ENCODE results near the gene NDUFB8. TPM values are rescaled to one million over a fixed set of nuclear protein-coding genes. Genes with fewer than 3 reads are reported as not detected.

NDUFB8 gene
- total RNA-seq, 1 donor from 2014 or later, result 141 TPM

DNA sequence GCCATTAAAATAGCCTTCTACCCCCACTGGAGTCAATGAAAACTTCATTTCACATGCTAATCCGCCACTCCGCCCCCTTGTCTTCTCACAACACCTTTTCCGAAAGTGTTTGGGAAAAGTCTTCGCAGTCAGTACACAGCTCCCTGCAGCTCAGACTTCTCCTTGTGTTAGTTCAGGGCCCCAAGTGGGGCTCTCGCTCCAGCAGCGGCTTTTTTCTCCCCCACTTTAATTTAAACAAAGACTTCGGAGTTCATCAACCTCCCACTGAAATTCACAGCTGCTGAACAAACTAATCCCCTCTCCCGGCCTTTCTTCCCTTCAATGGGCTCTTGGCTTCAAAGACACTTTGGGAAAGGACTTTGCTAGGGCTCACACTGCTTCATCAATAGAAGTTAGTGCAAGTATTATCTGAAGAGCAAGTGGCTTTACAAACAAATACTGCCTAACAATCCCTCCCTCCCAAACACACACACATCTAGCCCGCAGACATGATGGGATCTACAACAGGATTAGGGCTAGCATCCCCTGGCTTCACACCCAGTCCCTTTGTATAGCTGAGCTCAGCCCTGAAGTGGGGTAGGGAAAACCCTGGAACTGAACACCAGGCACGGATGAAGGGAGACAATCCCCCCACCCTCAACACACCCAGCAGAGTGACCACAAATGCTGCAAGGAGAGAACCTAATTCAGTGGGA is 43.7 kb downstream of the NDUFB8 start:
- Mint-ChIP-seq H3K36me3 (peaks cover 38% of the 10 kb centered on the region), H3K9me3 (no peaks in the 10 kb centered on the region), H3K4me1 (peaks cover 21% of the 10 kb centered on the region), H3K27me3 (ENCODE audit: low read depth) (peaks cover 61% of the 10 kb centered on the region), H3K4me3 (no peak overlapping the region), H3K27ac (no peak overlapping the region)
- TF ChIP-seq, protein P1, sequence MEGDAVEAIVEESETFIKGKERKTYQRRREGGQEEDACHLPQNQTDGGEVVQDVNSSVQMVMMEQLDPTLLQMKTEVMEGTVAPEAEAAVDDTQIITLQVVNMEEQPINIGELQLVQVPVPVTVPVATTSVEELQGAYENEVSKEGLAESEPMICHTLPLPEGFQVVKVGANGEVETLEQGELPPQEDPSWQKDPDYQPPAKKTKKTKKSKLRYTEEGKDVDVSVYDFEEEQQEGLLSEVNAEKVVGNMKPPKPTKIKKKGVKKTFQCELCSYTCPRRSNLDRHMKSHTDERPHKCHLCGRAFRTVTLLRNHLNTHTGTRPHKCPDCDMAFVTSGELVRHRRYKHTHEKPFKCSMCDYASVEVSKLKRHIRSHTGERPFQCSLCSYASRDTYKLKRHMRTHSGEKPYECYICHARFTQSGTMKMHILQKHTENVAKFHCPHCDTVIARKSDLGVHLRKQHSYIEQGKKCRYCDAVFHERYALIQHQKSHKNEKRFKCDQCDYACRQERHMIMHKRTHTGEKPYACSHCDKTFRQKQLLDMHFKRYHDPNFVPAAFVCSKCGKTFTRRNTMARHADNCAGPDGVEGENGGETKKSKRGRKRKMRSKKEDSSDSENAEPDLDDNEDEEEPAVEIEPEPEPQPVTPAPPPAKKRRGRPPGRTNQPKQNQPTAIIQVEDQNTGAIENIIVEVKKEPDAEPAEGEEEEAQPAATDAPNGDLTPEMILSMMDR (IDR thresholded peaks at IDR 0.05; ENCODE audit: unreplicated experiment), result no peak
- no peak for DNase-seq (ENCODE audit: low spot score in 2 of 2, unreplicated experiment in 2 of 2)

DNA sequence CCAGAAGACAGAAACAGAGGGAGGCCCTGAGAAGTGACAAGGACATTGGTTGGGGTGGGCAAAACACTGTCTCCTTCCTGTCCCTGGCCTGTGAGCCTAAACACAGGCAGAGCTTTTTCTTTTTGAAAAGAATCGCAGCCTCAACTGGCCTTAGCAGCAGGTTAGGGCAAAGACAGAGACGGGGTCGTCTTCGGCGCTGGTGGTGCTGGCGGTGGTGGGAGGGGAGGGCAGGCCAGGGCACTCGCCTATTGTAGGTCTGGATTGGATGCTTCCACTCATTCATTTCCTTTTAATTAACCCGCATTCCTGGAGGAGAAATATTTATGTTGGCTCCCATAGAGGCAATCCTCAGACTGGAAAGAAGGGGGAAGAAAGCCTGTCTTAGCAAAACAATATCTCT is 44.3 kb downstream of the NDUFB8 start:
- no peak for DNase-seq (ENCODE audit: low spot score in 2 of 2, unreplicated experiment in 2 of 2)
- no peak overlapping the region for H3K4me3 Mint-ChIP-seq
- peaks cover 21% of the 10 kb centered on the region for H3K4me1 Mint-ChIP-seq
- no peaks in the 10 kb centered on the region for H3K9me3 Mint-ChIP-seq
- H3K27me3 Mint-ChIP-seq (ENCODE audit: low read depth), result peaks cover 66% of the 10 kb centered on the region
- H3K27ac Mint-ChIP-seq, result no peak overlapping the region
- H3K36me3 Mint-ChIP-seq, result peaks cover 34% of the 10 kb centered on the region
- TF ChIP-seq, protein P1 (IDR thresholded peaks at IDR 0.05; ENCODE audit: unreplicated experiment), result no peak

DNA sequence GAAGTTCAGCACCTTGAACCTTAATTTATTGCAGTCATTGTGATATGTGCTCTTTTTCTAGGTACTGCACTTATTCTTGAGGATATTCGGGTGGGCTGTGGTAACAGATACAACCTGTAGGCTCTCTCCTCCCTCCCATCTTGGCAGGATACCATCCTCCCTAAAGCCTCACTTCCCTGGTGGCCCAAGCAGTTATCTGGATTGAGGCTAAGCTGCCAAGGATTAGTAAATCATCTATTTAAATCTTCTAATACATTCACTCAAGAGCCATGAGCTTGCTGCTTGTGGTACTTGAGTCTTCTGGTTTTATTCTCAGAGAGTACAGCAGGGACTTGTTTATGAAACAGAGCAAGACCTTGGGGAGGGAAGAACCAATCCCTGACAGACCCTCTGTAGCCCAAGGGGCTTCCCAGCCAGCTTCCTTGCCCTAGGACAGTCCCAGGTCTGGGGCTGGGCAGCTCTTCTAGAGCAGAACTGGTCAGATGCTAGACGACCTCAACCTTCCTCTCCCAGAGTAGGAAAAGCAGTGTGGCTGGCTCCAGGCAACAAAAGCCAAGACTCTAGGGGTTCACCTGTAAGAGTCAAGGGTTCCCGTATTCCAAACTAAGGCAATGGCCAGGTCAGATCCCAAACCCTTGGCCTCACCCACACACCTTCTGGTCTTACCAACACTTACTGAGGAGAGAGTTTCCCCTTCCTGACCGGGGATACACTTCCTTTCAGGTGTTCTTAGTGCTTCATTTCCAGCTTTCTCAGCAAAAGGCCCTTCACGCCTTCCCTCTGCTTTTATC is 45.6 kb downstream of the NDUFB8 start:
- peaks cover 21% of the 10 kb centered on the region for H3K4me1 Mint-ChIP-seq
- DNase-seq (ENCODE audit: low spot score in 2 of 2, unreplicated experiment in 2 of 2), result no peak
- H3K27ac Mint-ChIP-seq, result no peak overlapping the region
- H3K4me3 Mint-ChIP-seq, result no peak overlapping the region
- H3K36me3 Mint-ChIP-seq, result peaks cover 24% of the 10 kb centered on the region
- no peaks in the 10 kb centered on the region for H3K9me3 Mint-ChIP-seq
- TF ChIP-seq, protein P1 (IDR thresholded peaks at IDR 0.05; ENCODE audit: unreplicated experiment), result no peak
- H3K27me3 Mint-ChIP-seq (ENCODE audit: low read depth), result peaks cover 79% of the 10 kb centered on the region

DNA sequence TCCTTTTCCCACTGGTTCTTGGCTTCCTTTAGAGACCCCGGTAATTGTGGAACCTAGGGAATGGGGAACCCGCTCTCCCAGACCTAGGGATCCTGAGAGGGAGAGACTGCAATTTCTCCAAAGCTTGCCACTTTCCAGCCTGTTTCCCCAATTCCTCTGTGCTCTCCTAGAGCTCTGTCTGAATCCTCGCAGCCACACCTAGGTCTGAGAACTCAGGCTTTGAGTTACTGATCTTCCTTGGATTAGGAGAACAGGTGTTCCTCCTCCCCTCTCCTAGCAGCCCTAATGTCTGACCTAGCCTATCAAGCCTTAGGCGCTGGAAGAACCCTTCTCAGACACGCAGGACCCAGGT is 46.9 kb downstream of the NDUFB8 start:
- no peak overlapping the region for H3K27ac Mint-ChIP-seq
- no peaks in the 10 kb centered on the region for H3K9me3 Mint-ChIP-seq
- H3K27me3 Mint-ChIP-seq (ENCODE audit: low read depth), result peaks cover 91% of the 10 kb centered on the region
- TF ChIP-seq, protein P1 (IDR thresholded peaks at IDR 0.05; ENCODE audit: unreplicated experiment), result peak; percentile 5
- H3K4me3 Mint-ChIP-seq, result peak overlapping the region; percentile 69
- H3K4me1 Mint-ChIP-seq, result peaks cover 21% of the 10 kb centered on the region
- peaks cover 18% of the 10 kb centered on the region for H3K36me3 Mint-ChIP-seq
- DNase-seq (ENCODE audit: low spot score in 2 of 2, unreplicated experiment in 2 of 2), result no peak

DNA sequence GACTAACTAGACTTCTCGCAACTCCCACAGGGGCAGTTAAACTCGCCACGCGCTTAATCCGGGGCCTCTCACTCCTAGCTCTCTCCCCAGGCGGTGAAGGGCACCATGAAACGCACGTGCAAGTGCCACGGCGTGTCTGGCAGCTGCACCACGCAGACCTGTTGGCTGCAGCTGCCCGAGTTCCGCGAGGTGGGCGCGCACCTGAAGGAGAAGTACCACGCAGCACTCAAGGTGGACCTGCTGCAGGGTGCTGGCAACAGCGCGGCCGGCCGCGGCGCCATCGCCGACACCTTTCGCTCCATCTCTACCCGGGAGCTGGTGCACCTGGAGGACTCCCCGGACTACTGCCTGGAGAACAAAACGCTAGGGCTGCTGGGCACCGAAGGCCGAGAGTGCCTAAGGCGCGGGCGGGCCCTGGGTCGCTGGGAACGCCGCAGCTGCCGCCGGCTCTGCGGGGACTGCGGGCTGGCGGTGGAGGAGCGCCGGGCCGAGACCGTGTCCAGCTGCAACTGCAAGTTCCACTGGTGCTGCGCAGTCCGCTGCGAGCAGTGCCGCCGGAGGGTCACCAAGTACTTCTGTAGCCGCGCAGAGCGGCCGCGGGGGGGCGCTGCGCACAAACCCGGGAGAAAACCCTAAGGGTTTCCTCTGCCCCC is 47.4 kb downstream of the NDUFB8 start:
- Mint-ChIP-seq H3K27ac (no peak overlapping the region), H3K27me3 (ENCODE audit: low read depth) (peaks cover 90% of the 10 kb centered on the region), H3K9me3 (no peaks in the 10 kb centered on the region), H3K4me3 (peak overlapping the region; percentile 69), H3K4me1 (peaks cover 21% of the 10 kb centered on the region), H3K36me3 (peaks cover 17% of the 10 kb centered on the region)
- peak; percentile 56 to 78 for DNase-seq (ENCODE audit: low spot score in 2 of 2, unreplicated experiment in 2 of 2)
- TF ChIP-seq, protein P1 (IDR thresholded peaks at IDR 0.05; ENCODE audit: unreplicated experiment), result peak; percentile 80

Data from mesothelial cell of epicardium (in vitro differentiated cells).